HEK293T (cell line): ENCODE results near the gene PIAS4.

ENCODE experiments used
- FOXM1 ChIP-seq: fragments of 450-650 bp; IDR thresholded peaks from 2 replicates; pipeline ENCODE4 v1.6.1; 2017; ENCODE audit warnings: mild to moderate bottlenecking, borderline replicate concordance
- SP1 ChIP-seq: fragments of 450-650 bp; IDR thresholded peaks from 2 replicates; pipeline ENCODE4 v1.6.1; 2017
- TARDBP ChIP-seq: fragments of 450-650 bp; IDR thresholded peaks from 2 replicates; pipeline ENCODE4 v1.6.1; 2016

DNA sequence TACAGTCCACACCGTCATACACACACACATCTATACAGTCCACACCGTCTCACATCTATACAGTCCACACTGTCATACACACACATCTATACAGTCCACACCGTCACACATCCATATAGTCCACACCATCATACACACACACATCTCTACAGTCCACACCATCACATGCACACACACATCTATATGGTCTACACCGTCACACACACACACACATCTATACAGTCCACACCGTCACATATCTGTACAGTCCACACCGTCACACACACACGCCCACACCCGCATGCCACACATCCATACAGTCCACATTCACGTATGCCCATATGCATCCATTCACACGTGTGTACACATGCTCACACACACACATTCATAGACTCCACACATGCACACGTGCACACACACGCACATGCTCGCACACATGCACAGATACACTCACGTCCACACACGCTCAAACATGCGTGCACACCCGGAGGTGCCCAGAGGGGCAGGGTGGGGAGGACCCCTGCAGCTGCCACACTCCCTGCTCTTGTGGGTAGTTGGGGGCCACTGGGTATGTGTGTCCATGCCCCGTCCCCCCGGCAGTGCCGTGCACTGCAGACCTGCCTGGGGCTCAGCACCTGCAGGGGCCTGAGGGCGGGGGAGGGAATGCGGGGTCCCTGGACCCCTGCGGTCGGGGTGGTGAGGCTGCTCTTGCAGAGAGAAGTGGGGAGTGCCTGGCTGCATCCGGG lies 29.2 kb downstream of the PIAS4 start:
- TF ChIP-seq FOXM1, result no peak
- TF ChIP-seq TARDBP, result peak; percentile 90; the same call in 1 of the 2 replicates
- TF ChIP-seq SP1, result no peak
